ENCODE results near the gene ZNF609. TPM values are rescaled to one million over a fixed set of nuclear protein-coding genes. Genes with fewer than 3 reads are reported as not detected.

Gene ZNF609
- total RNA-seq, 1 experiment from 2014 or later, result 31.0 TPM

DNA sequence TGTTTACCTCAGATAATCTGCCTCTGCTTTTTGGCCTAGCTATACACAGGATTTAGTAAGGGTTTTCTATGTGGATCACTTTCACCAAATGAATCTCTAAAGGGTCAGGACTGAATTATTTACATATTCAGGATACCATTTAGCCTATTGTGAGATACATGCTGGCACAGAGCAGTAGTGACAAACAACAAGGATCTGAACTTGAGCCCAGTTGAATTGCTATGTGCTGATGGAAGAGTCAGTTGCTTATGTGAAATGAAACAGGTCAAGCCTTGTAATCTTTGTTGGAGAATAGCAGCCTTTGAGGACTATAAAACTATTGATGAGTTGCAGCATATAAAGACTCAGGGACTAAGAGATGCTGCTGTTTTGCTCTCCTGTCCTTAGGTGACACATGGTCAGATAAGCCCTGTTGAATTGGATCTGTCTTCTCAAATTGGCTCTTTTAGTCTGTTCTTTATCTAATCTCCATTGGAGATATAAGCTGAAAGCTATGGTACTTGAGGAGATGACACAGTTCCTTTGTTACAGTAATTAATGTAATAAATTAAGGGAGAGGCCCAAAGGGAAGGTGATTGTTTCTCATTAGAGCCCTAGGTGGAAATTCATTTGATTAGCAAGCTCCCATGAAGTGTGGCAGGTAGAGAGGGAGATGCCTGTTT is 30.4 kb downstream of the ZNF609 start:
- ChIA-PET RAD21 (ENCODE audit: low non-redundant PET in 1 of 2, low total read pairs in 2 of 2, uncharacterized antibody in 2 of 2, unreplicated experiment in 2 of 2) (no interaction called here), CTCF (no interaction called here), POLR2A (no interaction called here)
- H3K4me1 ChIP-seq (ENCODE audit: control insufficient read depth in 1 of 2, insufficient read depth in 2 of 2, low read length in 2 of 2), result no peaks in the 10 kb centered on the region
- ATAC-seq (no peak), DNase-seq (ENCODE audit: low read depth, low spot score) (no peak)
- H3K4me2 ChIP-seq (ENCODE audit: low read length), result no peak overlapping the region
- TF ChIP-seq, protein P1, sequence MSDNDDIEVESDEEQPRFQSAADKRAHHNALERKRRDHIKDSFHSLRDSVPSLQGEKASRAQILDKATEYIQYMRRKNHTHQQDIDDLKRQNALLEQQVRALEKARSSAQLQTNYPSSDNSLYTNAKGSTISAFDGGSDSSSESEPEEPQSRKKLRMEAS (IDR thresholded peaks at IDR 0.05), result no peak
- TF ChIP-seq SIN3A (IDR thresholded peaks at IDR 0.05; ENCODE audit: low read depth) (no peak), SP1 (IDR thresholded peaks at IDR 0.05; ENCODE audit: low read depth) (no peak), ELF1 (IDR thresholded peaks at IDR 0.05; ENCODE audit: borderline replicate concordance, low read depth) (no peak), ZFX (IDR thresholded peaks at IDR 0.05) (no peak), JUND (IDR thresholded peaks at IDR 0.05) (no peak), ZNF274 (IDR thresholded peaks at IDR 0.05; ENCODE audit: low read depth, low read length) (no peak), CBX3 (IDR thresholded peaks at IDR 0.05; ENCODE audit: low read depth) (no peak)
- TF ChIP-seq, protein P2, sequence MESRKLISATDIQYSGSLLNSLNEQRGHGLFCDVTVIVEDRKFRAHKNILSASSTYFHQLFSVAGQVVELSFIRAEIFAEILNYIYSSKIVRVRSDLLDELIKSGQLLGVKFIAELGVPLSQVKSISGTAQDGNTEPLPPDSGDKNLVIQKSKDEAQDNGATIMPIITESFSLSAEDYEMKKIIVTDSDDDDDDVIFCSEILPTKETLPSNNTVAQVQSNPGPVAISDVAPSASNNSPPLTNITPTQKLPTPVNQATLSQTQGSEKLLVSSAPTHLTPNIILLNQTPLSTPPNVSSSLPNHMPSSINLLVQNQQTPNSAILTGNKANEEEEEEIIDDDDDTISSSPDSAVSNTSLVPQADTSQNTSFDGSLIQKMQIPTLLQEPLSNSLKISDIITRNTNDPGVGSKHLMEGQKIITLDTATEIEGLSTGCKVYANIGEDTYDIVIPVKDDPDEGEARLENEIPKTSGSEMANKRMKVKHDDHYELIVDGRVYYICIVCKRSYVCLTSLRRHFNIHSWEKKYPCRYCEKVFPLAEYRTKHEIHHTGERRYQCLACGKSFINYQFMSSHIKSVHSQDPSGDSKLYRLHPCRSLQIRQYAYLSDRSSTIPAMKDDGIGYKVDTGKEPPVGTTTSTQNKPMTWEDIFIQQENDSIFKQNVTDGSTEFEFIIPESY (IDR thresholded peaks at IDR 0.05; ENCODE audit: extremely low read depth, insufficient replicate concordance, low read length), result no peak
- H2AFZ ChIP-seq (ENCODE audit: low read depth, low read length, poor library complexity, severe bottlenecking), result no peak overlapping the region
- H4K20me1 ChIP-seq (ENCODE audit: insufficient read depth), result no peaks in the 10 kb centered on the region
- H3K27me3 ChIP-seq (ENCODE audit: insufficient read depth, low read length), result no peaks in the 10 kb centered on the region
- no peaks in the 10 kb centered on the region for H3K9me3 ChIP-seq (ENCODE audit: control insufficient read depth in 1 of 2, insufficient read depth in 1 of 2, low read depth in 1 of 2, low read length in 2 of 2)
- BruUV-seq (replicated peaks), result no TSS peak
- no peaks in the 10 kb centered on the region; a peak in 1 of 4 replicates for H3K36me3 ChIP-seq (ENCODE audit: control insufficient read depth in 1 of 2, insufficient read depth in 2 of 2, low read length in 2 of 2)
- no peak overlapping the region for H3K9ac ChIP-seq (ENCODE audit: low read length)
- intact Hi-C loops (cut with micrococcal nuclease), result no loop called here
- no peaks in the 10 kb centered on the region for H3K9me2 ChIP-seq (ENCODE audit: insufficient read depth)
- no peak overlapping the region for H3K27ac ChIP-seq (ENCODE audit: low read depth, low read length)
- H3K4me3 ChIP-seq (replicated peaks in 1 of 2; ENCODE audit: low read depth in 1 of 2, low read length in 2 of 2), result no peak overlapping the region
- H3K79me2 ChIP-seq (ENCODE audit: insufficient read depth, low read length), result peaks cover 13% of the 10 kb centered on the region; the same call in 1 of the 2 replicates
